K562 (cell line): ENCODE results near the gene LRRC8E. TPM values are rescaled to one million over a fixed set of nuclear protein-coding genes. Genes with fewer than 3 reads are reported as not detected.

Experiments
- ASH1L ChIP-seq: fragments of 450-650 bp; IDR thresholded peaks from 2 replicates; pipeline ENCODE4 v1.6.1; 2018; ENCODE audit warnings: borderline replicate concordance, mild to moderate bottlenecking, low read depth; ENCODE audit not compliant: partially characterized antibody
- ATF3 ChIP-seq, 2 experiments: fragments of 450-650 bp in 1 of 2; sonication (generic) in 1 of 2; formaldehyde crosslinking in 1 of 2; IDR thresholded peaks in 1 of 2; conservative IDR thresholded peaks in 1 of 2; 2 replicates each; pipeline versions ENCODE4 v1.6.1 to v1.8.1; 2016 to 2023; ENCODE audit warnings: mild to moderate bottlenecking in 2 of 2, moderate library complexity in 2 of 2, inconsistent platforms in 1 of 2, missing genetic modification reagents in 1 of 2
- CBX2 ChIP-seq: fragments of 200-600 bp; sonication (generic); IDR thresholded peaks from one replicate; pipeline ENCODE4 v1.6.1; 2012; ENCODE audit warnings: mild to moderate bottlenecking, low read length, inconsistent platforms; ENCODE audit not compliant: insufficient read depth, poor library complexity, severe bottlenecking
- CBX8 ChIP-seq: fragments of 200-600 bp; sonication (generic); IDR thresholded peaks from 2 replicates; pipeline ENCODE4 v1.6.1; 2012; ENCODE audit warnings: borderline replicate concordance, mixed run types, low read depth, mild to moderate bottlenecking, moderate library complexity, mixed read lengths, low read length, control low read depth, inconsistent platforms; ENCODE audit not compliant: poor library complexity, severe bottlenecking; ENCODE audit errors: extremely low read depth
- CXXC5 ChIP-seq: fragments of 250-450 bp; sonication (Bioruptor Pico); IDR thresholded peaks from 2 replicates; pipeline ENCODE4 v1.8.0; 2022; ENCODE audit warnings: inconsistent platforms, mild to moderate bottlenecking, moderate library complexity
- EWSR1 ChIP-seq: fragments of 450-650 bp; IDR thresholded peaks from 2 replicates; pipeline ENCODE4 v1.6.1; 2018; ENCODE audit warnings: borderline replicate concordance, mild to moderate bottlenecking, low read depth, moderate library complexity; ENCODE audit not compliant: partially characterized antibody
- GATAD2A ChIP-seq: fragments of 450-650 bp; IDR thresholded peaks from 2 replicates; pipeline ENCODE4 v1.6.1; 2017
- HINFP ChIP-seq: fragments of 450-650 bp; conservative IDR thresholded peaks from 2 replicates; pipeline ENCODE4 v1.6.1; 2016; ENCODE audit warnings: missing genetic modification characterization, low read depth, mild to moderate bottlenecking, control low read depth, missing compliant biosample characterization
- MIER1 ChIP-seq: fragments of 450-650 bp; IDR thresholded peaks from 2 replicates; pipeline ENCODE4 v1.6.1; 2016; ENCODE audit warnings: antibody characterized with exemption, mild to moderate bottlenecking, low read depth
- NR4A1 ChIP-seq, 2 experiments: fragments of 250-450 bp in 1 of 2; fragments of 450-650 bp in 1 of 2; sonication (Bioruptor Pico) in 1 of 2; IDR thresholded peaks; 2 replicates each; pipeline versions ENCODE4 v1.4.0 to v1.6.1; 2016 to 2020; ENCODE audit warnings: mild to moderate bottlenecking in 2 of 2, missing compliant biosample characterization in 1 of 2, missing genetic modification characterization in 1 of 2, moderate library complexity in 1 of 2
- OTX1 ChIP-seq: fragments of 450-650 bp; formaldehyde crosslinking; IDR thresholded peaks from 2 replicates; pipeline ENCODE4 v1.4.0; 2022; ENCODE audit warnings: mild to moderate bottlenecking
- RBM22 ChIP-seq: fragments of 200-400 bp; formaldehyde crosslinking; IDR thresholded peaks from 2 replicates; pipeline ENCODE4 v1.6.1; 2018; ENCODE audit warnings: low read length, low read depth; ENCODE audit not compliant: poor library complexity, severe bottlenecking
- STAT5B ChIP-seq: fragments of 250-450 bp; sonication (Bioruptor Pico); IDR thresholded peaks from 2 replicates; pipeline ENCODE4 v1.8.0; 2021; ENCODE audit warnings: mild to moderate bottlenecking, inconsistent platforms
- TBP ChIP-seq: optimal IDR thresholded peaks from 2 replicates; pipeline ENCODE3; 2011; ENCODE audit warnings: low read depth, low read length, improper control_type of control experiment
- XRCC4 ChIP-seq: IDR thresholded peaks from one replicate; pipeline ENCODE4 v1.6.1; 2011; ENCODE audit not compliant: insufficient read depth, insufficient read length; ENCODE audit errors: extremely low read depth
- ZNF197 ChIP-seq: fragments of 200-800 bp; sonication (Bioruptor generic); IDR thresholded peaks from 2 replicates; pipeline ENCODE4 v1.6.1; 2016; ENCODE audit warnings: low read depth, missing genetic modification characterization, missing compliant biosample characterization
- ZNF57 ChIP-seq: fragments of 450-650 bp; formaldehyde crosslinking; IDR thresholded peaks from 2 replicates; pipeline ENCODE4 v1.4.0; 2020; ENCODE audit warnings: mild to moderate bottlenecking, moderate library complexity
- polyA plus RNA-seq, 8 experiments: library from polyadenylated mRNA; depleted of rRNA in 4 of 8; stranded (reverse) in 5 of 8; unstranded in 3 of 8; fragments of >200 nt; fragmentation: Nextera tagmentation in 2 of 8; fragmentation: Illumina TruSeq in 1 of 8; extraction: Ambion mirVana in 2 of 8; extraction: Trizol in 1 of 8; gene quantifications; 2 replicates each; pipeline versions ENCODE4 v1.2.1 to v1.2.3, GENCODE V29; 2011 to 2014; ENCODE audit warnings: inconsistent platforms in 1 of 8, missing spikeins in 1 of 8
- total RNA-seq, 7 experiments: library from RNA; depleted of rRNA in 6 of 7; stranded (reverse); fragments of >200 nt in 6 of 7; fragmentation: Illumina TruSeq in 2 of 7; extraction: Trizol in 2 of 7; gene quantifications; 2 replicates each; pipeline versions ENCODE4 v1.2.1 to v1.2.3, GENCODE V29; 2011 to 2021; ENCODE audit warnings: low replicate concordance in 1 of 7
- TF ChIP-seq, protein P1 (sequence below): fragments of 250-450 bp; sonication (Bioruptor Pico); IDR thresholded peaks from 2 replicates; pipeline ENCODE4 v1.8.0; 2021; ENCODE audit warnings: moderate library complexity, mild to moderate bottlenecking, inconsistent platforms
- TF ChIP-seq, protein P2 (sequence below), 2 experiments: fragments of 450-650 bp; conservative IDR thresholded peaks; 2 replicates each; pipeline ENCODE4 v1.6.1; 2017; ENCODE audit warnings: mild to moderate bottlenecking in 2 of 2, moderate library complexity in 2 of 2
- TF ChIP-seq, protein P3 (sequence below): sonication (generic); formaldehyde crosslinking; IDR thresholded peaks from 2 replicates; pipeline ENCODE4 v1.8.1; 2023; ENCODE audit warnings: mild to moderate bottlenecking, missing genetic modification reagents

Gene LRRC8E
- total and polyA plus RNA-seq, 9 of the 15 experiments (the other 6 are each of a cell fraction or from before 2014, with no cell fraction given): 0.08 to 5.7 (median 3.5) TPM; not detected in 1

GRCh38 chr19:7888145-7888825 is at the start of gene LRRC8E (continued):
- TF ChIP-seq HINFP (tag): no peak
- no peak for TF ChIP-seq MIER1
- TF ChIP-seq ASH1L: no peak
- TF ChIP-seq XRCC4: no peak
- no peak for TF ChIP-seq NR4A1 (CRISPR knock-in tag; IDR thresholded peaks at IDR 0.05)
- no peak for TF ChIP-seq NR4A1 (tag; IDR thresholded peaks at IDR 0.05)
- TF ChIP-seq EWSR1: no peak
- no peak for TF ChIP-seq RBM22
- no peak for TF ChIP-seq ZNF197 (CRISPR knock-in tag)
- no peak for TF ChIP-seq CBX2
- TF ChIP-seq STAT5B: no peak
- TF ChIP-seq CXXC5 (CRISPR knock-in tag): peak; percentile 56
- TF ChIP-seq, protein P1, sequence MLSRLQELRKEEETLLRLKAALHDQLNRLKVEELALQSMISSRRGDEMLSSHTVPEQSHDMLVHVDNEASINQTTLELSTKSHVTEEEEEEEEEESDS (CRISPR knock-in tag): no peak
- peak; percentile 72 for TF ChIP-seq ATF3 (IDR thresholded peaks at IDR 0.05)
- TF ChIP-seq ATF3 (CRISPR knock-in tag; conservative IDR thresholded peaks at IDR 0.05): 0 out of 2 replicates have a peak, but pooled peaks have one; percentile 30
- no peak for TF ChIP-seq OTX1 (CRISPR knock-in tag)
- no peak for TF ChIP-seq CBX8
- TF ChIP-seq GATAD2A: no peak
- peak; percentile 59 for TF ChIP-seq TBP
- no peak for TF ChIP-seq ZNF57 (CRISPR knock-in tag)
- TF ChIP-seq, protein P2, sequence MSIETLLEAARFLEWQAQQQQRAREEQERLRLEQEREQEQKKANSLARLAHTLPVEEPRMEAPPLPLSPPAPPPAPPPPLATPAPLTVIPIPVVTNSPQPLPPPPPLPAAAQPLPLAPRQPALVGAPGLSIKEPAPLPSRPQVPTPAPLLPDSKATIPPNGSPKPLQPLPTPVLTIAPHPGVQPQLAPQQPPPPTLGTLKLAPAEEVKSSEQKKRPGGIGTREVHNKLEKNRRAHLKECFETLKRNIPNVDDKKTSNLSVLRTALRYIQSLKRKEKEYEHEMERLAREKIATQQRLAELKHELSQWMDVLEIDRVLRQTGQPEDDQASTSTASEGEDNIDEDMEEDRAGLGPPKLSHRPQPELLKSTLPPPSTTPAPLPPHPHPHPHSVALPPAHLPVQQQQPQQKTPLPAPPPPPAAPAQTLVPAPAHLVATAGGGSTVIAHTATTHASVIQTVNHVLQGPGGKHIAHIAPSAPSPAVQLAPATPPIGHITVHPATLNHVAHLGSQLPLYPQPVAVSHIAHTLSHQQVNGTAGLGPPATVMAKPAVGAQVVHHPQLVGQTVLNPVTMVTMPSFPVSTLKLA (conservative IDR thresholded peaks at IDR 0.05): peak in 1 of 2 experiments; percentile 49; a peak in 1 of 4 replicates
- TF ChIP-seq, protein P3, sequence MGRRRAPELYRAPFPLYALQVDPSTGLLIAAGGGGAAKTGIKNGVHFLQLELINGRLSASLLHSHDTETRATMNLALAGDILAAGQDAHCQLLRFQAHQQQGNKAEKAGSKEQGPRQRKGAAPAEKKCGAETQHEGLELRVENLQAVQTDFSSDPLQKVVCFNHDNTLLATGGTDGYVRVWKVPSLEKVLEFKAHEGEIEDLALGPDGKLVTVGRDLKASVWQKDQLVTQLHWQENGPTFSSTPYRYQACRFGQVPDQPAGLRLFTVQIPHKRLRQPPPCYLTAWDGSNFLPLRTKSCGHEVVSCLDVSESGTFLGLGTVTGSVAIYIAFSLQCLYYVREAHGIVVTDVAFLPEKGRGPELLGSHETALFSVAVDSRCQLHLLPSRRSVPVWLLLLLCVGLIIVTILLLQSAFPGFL (CRISPR knock-in tag): no peak
